PFSK-1 (cell line): Measurements from ENCODE around the gene TOP2B.

Source experiments
- FOXP2 ChIP-seq: optimal IDR thresholded peaks from 2 replicates; pipeline ENCODE3; 2011; ENCODE audit warnings: borderline replicate concordance, control low read depth, inconsistent platforms; ENCODE audit not compliant: insufficient read depth; ENCODE audit errors: extremely low read length, extremely low read depth
- POLR2AphosphoS5 ChIP-seq: IDR thresholded peaks from 2 replicates; pipeline ENCODE4 v1.6.1; 2012; ENCODE audit warnings: low read depth, mild to moderate bottlenecking, control low read depth, low read length, moderate library complexity
- REST ChIP-seq, 2 experiments: IDR thresholded peaks; 2 replicates each; pipeline versions ENCODE4 v1.6.1 to v1.8.0; 2011 to 2012; ENCODE audit warnings: low read depth in 2 of 2, low read length in 2 of 2, control low read depth in 1 of 2, inconsistent platforms in 1 of 2, mild to moderate bottlenecking in 1 of 2, moderate library complexity in 1 of 2; ENCODE audit not compliant: insufficient read depth in 1 of 2
- SIN3A ChIP-seq: IDR thresholded peaks from 2 replicates; pipeline ENCODE4 v1.6.1; 2012; ENCODE audit warnings: mild to moderate bottlenecking, low read length, moderate library complexity, borderline replicate concordance; ENCODE audit not compliant: insufficient read depth
- TAF1 ChIP-seq: IDR thresholded peaks from 2 replicates; pipeline ENCODE4 v1.6.1; 2012; ENCODE audit warnings: low read length, control low read depth, borderline replicate concordance; ENCODE audit not compliant: insufficient read depth

The TOP2B gene

GRCh38 chr3:25658836-25659235 is 5.9 kb downstream of the TOP2B start:
- TF ChIP-seq TAF1 (no peak), SIN3A (no peak), REST (IDR thresholded peaks at IDR 0.05; ENCODE audit: insufficient read depth in 1 of 2, low read depth in 2 of 2, low read length in 2 of 2) (no peak), FOXP2 (no peak), POLR2AphosphoS5 (no peak)

GRCh38 chr3:25657293-25657692 is 7.4 kb downstream of the TOP2B start:
- TF ChIP-seq TAF1, result no peak

GRCh38 chr3:25655659-25656058 is 9.0 kb downstream of the TOP2B start:
- TF ChIP-seq SIN3A (no peak), POLR2AphosphoS5 (no peak), REST (IDR thresholded peaks at IDR 0.05; ENCODE audit: insufficient read depth in 1 of 2, low read depth in 2 of 2, low read length in 2 of 2) (no peak), FOXP2 (no peak), TAF1 (no peak)

GRCh38 chr3:25654576-25654975 is 10.1 kb downstream of the TOP2B start:
- TF ChIP-seq SIN3A (no peak), FOXP2 (no peak), REST (IDR thresholded peaks at IDR 0.05; ENCODE audit: insufficient read depth in 1 of 2, low read depth in 2 of 2, low read length in 2 of 2) (no peak), TAF1 (no peak)

GRCh38 chr3:25653322-25653721 is 11.4 kb downstream of the TOP2B start:
- TF ChIP-seq FOXP2 (no peak), REST (IDR thresholded peaks at IDR 0.05; ENCODE audit: insufficient read depth in 1 of 2, low read depth in 2 of 2, low read length in 2 of 2) (no peak), SIN3A (no peak), POLR2AphosphoS5 (no peak), TAF1 (no peak)
